HepG2 (cell line): ENCODE measurements around the gene MIA. TPM values are rescaled to one million over a fixed set of nuclear protein-coding genes. Genes with fewer than 3 reads are reported as not detected.

ENCODE experiments used
- BORCS8-MEF2B ChIP-seq: sonication (generic); formaldehyde crosslinking; IDR thresholded peaks from 2 replicates; pipeline ENCODE4 v1.8.0; 2022; ENCODE audit warnings: mild to moderate bottlenecking, missing genetic modification reagents
- CBX5 ChIP-seq: sonication (generic); formaldehyde crosslinking; IDR thresholded peaks from 2 replicates; pipeline ENCODE4 v1.4.0; 2020; ENCODE audit warnings: missing genetic modification reagents, borderline replicate concordance
- HCFC1 ChIP-seq: fragments of 150-350 bp; IDR thresholded peaks from 2 replicates; pipeline ENCODE4 v1.6.1; 2014; ENCODE audit warnings: low read depth, low read length
- HHEX ChIP-seq: IDR thresholded peaks from 2 replicates; pipeline ENCODE4 v1.6.1; 2016; ENCODE audit warnings: control low read depth
- NCOR1 ChIP-seq: fragments of 200-600 bp; sonication (generic); IDR thresholded peaks from 2 replicates; pipeline ENCODE4 v1.7.0; 2017; ENCODE audit warnings: antibody characterized with exemption, low read length, borderline replicate concordance
- NFYB ChIP-seq: sonication (generic); formaldehyde crosslinking; IDR thresholded peaks from 2 replicates; pipeline ENCODE4 v1.4.0; 2020; ENCODE audit warnings: missing genetic modification reagents
- SIX1 ChIP-seq: sonication (generic); formaldehyde crosslinking; IDR thresholded peaks from 2 replicates; pipeline ENCODE4 v1.4.0; 2020; ENCODE audit warnings: missing genetic modification reagents, borderline replicate concordance
- SNAPC2 ChIP-seq: sonication (generic); formaldehyde crosslinking; IDR thresholded peaks from 2 replicates; pipeline ENCODE4 v1.8.1; 2022; ENCODE audit warnings: mild to moderate bottlenecking, missing genetic modification reagents
- TCF7 ChIP-seq: sonication (generic); IDR thresholded peaks from 2 replicates; pipeline ENCODE4 v1.6.1; 2016; ENCODE audit warnings: antibody characterized with exemption, low read depth
- XBP1 ChIP-seq: sonication (generic); formaldehyde crosslinking; IDR thresholded peaks from 2 replicates; pipeline ENCODE4 v1.5.0; 2020; ENCODE audit warnings: missing genetic modification reagents
- ZNF274 ChIP-seq: sonication (generic); formaldehyde crosslinking; IDR thresholded peaks from 2 replicates; pipeline ENCODE4 v1.5.1; 2020; ENCODE audit warnings: mild to moderate bottlenecking, missing genetic modification reagents
- polyA plus RNA-seq, 8 experiments: library from polyadenylated mRNA; depleted of rRNA in 3 of 8; stranded (reverse) in 7 of 8; unstranded in 1 of 8; fragments of >200 nt; fragmentation: Illumina TruSeq in 4 of 8; extraction: Trizol in 4 of 8; gene quantifications; 2 replicates each; pipeline versions ENCODE4 v1.2.1 to v1.2.3, GENCODE V29; 2011 to 2016; ENCODE audit warnings: low read depth in 4 of 8, missing spikeins in 1 of 8, mixed read lengths in 1 of 8; ENCODE audit not compliant: insufficient read depth in 1 of 8
- total RNA-seq, 5 experiments: library from RNA; depleted of rRNA; stranded (reverse); fragments of >200 nt; fragmentation: Illumina TruSeq; extraction: Trizol; gene quantifications; 2 replicates each; pipeline ENCODE4 v1.2.3, GENCODE V29; 2016; ENCODE audit warnings: low read depth in 1 of 5
- TF ChIP-seq, protein P1 (sequence below): sonication (generic); formaldehyde crosslinking; IDR thresholded peaks from 2 replicates; pipeline ENCODE4 v1.8.0; 2022; ENCODE audit warnings: missing genetic modification reagents, mild to moderate bottlenecking, moderate library complexity, borderline replicate concordance
- TF ChIP-seq, protein P2 (sequence below): sonication (generic); formaldehyde crosslinking; IDR thresholded peaks from 2 replicates; pipeline ENCODE4 v1.8.0; 2022; ENCODE audit warnings: missing genetic modification reagents, mild to moderate bottlenecking, borderline replicate concordance
- TF ChIP-seq, protein P3 (sequence below): sonication (generic); formaldehyde crosslinking; IDR thresholded peaks from 2 replicates; pipeline ENCODE4 v1.5.0; 2020; ENCODE audit warnings: mild to moderate bottlenecking, missing genetic modification reagents, moderate library complexity
- TF ChIP-seq, protein P4 (sequence below): sonication (generic); formaldehyde crosslinking; IDR thresholded peaks from 2 replicates; pipeline ENCODE4 v1.4.0; 2020; ENCODE audit warnings: mild to moderate bottlenecking, missing genetic modification reagents
- TF ChIP-seq, protein P5 (sequence below): sonication (generic); formaldehyde crosslinking; IDR thresholded peaks from 2 replicates; pipeline ENCODE4 v1.8.1; 2023; ENCODE audit warnings: missing genetic modification reagents, mild to moderate bottlenecking, borderline replicate concordance
- TF ChIP-seq, protein P6 (sequence below): sonication (generic); formaldehyde crosslinking; IDR thresholded peaks from 2 replicates; pipeline ENCODE4 v1.4.0; 2020; ENCODE audit warnings: missing genetic modification reagents, borderline replicate concordance

Gene MIA
- total and polyA plus RNA-seq, 2 of the 13 experiments (the other 11 are each of a cell fraction or from before 2014, with no cell fraction given) = 0.61 TPM; not detected in 1

DNA sequence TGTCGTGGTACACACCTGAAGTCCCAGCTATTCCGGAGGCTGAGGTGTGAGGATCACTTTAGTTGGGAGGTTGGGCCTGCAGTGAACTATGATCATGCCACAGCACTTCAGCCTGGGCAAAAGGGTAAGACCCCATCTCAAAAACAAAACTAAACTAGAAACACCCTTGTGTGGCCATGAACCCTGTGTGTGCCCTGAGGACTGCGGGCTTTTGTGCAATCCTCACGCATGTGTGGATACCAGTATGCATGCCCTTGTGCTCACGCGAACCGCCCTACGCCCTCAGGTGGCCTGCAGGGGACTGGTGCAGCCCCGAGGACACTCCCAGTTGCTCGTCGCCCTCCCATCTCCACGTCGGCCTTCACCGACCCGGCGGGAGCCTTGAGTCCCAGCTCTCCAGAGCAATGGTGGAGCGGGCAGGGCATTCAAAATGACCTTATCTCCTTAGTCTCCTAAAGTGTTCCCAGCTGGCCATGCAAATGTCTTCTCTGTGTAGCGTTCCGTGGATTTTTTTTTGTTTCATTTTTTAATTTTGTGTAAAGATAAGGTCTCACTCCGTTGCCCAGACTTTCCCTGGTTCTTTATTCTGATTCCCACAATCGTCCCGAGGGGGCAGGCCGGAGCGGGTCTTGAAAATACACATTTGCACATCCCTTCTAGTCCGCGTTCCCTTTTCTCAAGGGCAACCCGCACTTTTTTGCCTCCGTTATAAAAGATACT, 22.8 kb downstream of the MIA start (continued):
- TF ChIP-seq CBX5 = peak; percentile 80; the same call in 1 of the 2 replicates
- TF ChIP-seq SIX1 (CRISPR knock-in tag) = no peak
- no peak for TF ChIP-seq SNAPC2 (CRISPR knock-in tag)
- TF ChIP-seq, protein P1, sequence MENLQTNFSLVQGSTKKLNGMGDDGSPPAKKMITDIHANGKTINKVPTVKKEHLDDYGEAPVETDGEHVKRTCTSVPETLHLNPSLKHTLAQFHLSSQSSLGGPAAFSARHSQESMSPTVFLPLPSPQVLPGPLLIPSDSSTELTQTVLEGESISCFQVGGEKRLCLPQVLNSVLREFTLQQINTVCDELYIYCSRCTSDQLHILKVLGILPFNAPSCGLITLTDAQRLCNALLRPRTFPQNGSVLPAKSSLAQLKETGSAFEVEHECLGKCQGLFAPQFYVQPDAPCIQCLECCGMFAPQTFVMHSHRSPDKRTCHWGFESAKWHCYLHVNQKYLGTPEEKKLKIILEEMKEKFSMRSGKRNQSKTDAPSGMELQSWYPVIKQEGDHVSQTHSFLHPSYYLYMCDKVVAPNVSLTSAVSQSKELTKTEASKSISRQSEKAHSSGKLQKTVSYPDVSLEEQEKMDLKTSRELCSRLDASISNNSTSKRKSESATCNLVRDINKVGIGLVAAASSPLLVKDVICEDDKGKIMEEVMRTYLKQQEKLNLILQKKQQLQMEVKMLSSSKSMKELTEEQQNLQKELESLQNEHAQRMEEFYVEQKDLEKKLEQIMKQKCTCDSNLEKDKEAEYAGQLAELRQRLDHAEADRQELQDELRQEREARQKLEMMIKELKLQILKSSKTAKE (CRISPR knock-in tag) = no peak
- TF ChIP-seq, protein P2, sequence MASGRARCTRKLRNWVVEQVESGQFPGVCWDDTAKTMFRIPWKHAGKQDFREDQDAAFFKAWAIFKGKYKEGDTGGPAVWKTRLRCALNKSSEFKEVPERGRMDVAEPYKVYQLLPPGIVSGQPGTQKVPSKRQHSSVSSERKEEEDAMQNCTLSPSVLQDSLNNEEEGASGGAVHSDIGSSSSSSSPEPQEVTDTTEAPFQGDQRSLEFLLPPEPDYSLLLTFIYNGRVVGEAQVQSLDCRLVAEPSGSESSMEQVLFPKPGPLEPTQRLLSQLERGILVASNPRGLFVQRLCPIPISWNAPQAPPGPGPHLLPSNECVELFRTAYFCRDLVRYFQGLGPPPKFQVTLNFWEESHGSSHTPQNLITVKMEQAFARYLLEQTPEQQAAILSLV = no peak
- 0 out of 2 replicates have a peak, but pooled peaks have one; percentile 42 for TF ChIP-seq NCOR1
- 0 out of 2 replicates have a peak, but pooled peaks have one; percentile 4 for TF ChIP-seq TCF7
- peak; percentile 66; the same call in 1 of the 2 replicates for TF ChIP-seq ZNF274 (CRISPR knock-in tag)
- TF ChIP-seq, protein P3, sequence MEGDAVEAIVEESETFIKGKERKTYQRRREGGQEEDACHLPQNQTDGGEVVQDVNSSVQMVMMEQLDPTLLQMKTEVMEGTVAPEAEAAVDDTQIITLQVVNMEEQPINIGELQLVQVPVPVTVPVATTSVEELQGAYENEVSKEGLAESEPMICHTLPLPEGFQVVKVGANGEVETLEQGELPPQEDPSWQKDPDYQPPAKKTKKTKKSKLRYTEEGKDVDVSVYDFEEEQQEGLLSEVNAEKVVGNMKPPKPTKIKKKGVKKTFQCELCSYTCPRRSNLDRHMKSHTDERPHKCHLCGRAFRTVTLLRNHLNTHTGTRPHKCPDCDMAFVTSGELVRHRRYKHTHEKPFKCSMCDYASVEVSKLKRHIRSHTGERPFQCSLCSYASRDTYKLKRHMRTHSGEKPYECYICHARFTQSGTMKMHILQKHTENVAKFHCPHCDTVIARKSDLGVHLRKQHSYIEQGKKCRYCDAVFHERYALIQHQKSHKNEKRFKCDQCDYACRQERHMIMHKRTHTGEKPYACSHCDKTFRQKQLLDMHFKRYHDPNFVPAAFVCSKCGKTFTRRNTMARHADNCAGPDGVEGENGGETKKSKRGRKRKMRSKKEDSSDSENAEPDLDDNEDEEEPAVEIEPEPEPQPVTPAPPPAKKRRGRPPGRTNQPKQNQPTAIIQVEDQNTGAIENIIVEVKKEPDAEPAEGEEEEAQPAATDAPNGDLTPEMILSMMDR (CRISPR knock-in tag) = peak; percentile 89
- no peak for TF ChIP-seq BORCS8-MEF2B
- TF ChIP-seq, protein P4, sequence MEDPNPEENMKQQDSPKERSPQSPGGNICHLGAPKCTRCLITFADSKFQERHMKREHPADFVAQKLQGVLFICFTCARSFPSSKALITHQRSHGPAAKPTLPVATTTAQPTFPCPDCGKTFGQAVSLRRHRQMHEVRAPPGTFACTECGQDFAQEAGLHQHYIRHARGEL (CRISPR knock-in tag) = 0 out of 2 replicates have a peak, but pooled peaks have one; percentile 13
- TF ChIP-seq HCFC1 = no peak
- TF ChIP-seq NFYB (CRISPR knock-in tag) = no peak; the same call in 1 of the 2 replicates
- TF ChIP-seq HHEX (CRISPR knock-in tag) = no peak
- peak; percentile 65; the same call in 1 of the 2 replicates for TF ChIP-seq XBP1
- TF ChIP-seq, protein P5, sequence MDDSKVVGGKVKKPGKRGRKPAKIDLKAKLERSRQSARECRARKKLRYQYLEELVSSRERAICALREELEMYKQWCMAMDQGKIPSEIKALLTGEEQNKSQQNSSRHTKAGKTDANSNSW = no peak
- TF ChIP-seq, protein P6, sequence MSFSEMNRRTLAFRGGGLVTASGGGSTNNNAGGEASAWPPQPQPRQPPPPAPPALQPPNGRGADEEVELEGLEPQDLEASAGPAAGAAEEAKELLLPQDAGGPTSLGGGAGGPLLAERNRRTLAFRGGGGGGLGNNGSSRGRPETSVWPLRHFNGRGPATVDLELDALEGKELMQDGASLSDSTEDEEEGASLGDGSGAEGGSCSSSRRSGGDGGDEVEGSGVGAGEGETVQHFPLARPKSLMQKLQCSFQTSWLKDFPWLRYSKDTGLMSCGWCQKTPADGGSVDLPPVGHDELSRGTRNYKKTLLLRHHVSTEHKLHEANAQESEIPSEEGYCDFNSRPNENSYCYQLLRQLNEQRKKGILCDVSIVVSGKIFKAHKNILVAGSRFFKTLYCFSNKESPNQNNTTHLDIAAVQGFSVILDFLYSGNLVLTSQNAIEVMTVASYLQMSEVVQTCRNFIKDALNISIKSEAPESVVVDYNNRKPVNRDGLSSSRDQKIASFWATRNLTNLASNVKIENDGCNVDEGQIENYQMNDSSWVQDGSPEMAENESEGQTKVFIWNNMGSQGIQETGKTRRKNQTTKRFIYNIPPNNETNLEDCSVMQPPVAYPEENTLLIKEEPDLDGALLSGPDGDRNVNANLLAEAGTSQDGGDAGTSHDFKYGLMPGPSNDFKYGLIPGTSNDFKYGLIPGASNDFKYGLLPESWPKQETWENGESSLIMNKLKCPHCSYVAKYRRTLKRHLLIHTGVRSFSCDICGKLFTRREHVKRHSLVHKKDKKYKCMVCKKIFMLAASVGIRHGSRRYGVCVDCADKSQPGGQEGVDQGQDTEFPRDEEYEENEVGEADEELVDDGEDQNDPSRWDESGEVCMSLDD (CRISPR knock-in tag) = no peak
